Esophagus (tissue), 2 donors: ENCODE data around the gene DECR2. TPM values are rescaled to one million over a fixed set of nuclear protein-coding genes. Genes with fewer than 3 reads are reported as not detected.

Source experiments
- H3K27ac ChIP-seq, 2 donors: one replicate each; pipeline ENCODE4 v1.5.1; 2013; ENCODE audit warnings: low read depth in 2 of 2, mild to moderate bottlenecking in 2 of 2, inconsistent platforms in 1 of 2, low read length in 1 of 2, moderate library complexity in 1 of 2
- H3K27me3 ChIP-seq, 2 donors: one replicate each; pipeline ENCODE4 v1.6.1; 2013; ENCODE audit warnings: low read length in 2 of 2, control low read depth in 1 of 2, mild to moderate bottlenecking in 1 of 2; ENCODE audit not compliant: insufficient read depth in 2 of 2, control insufficient read depth in 1 of 2
- H3K36me3 ChIP-seq, 2 donors: one replicate each; pipeline ENCODE4 v1.6.1; 2013; ENCODE audit warnings: low read length in 1 of 2; ENCODE audit not compliant: control insufficient read depth in 2 of 2, insufficient read depth in 2 of 2
- H3K4me1 ChIP-seq, 2 donors: one replicate each; pipeline ENCODE4 v1.6.1; 2013; ENCODE audit warnings: low read length in 1 of 2; ENCODE audit not compliant: control insufficient read depth in 2 of 2, insufficient read depth in 2 of 2
- H3K4me3 ChIP-seq, 2 donors: one replicate each; pipeline ENCODE4 v1.5.1; 2013; ENCODE audit warnings: low read length in 2 of 2, mild to moderate bottlenecking in 2 of 2, low read depth in 1 of 2, moderate library complexity in 1 of 2
- H3K9me3 ChIP-seq, 2 donors: one replicate each; pipeline ENCODE4 v1.6.1; 2013; ENCODE audit warnings: mild to moderate bottlenecking in 2 of 2, low read depth in 1 of 2, low read length in 1 of 2, moderate library complexity in 1 of 2; ENCODE audit not compliant: control insufficient read depth in 2 of 2, insufficient read depth in 1 of 2
- WGBS, 2 donors: extraction: QIAGEN DNeasy Blood & Tissue Kit; methylation state at CpG; one replicate each; pipeline ENCODE4 v1.1.7; 2013; 5-methylcytosine and 5-hydroxymethylcytosine counted together
- polyA plus RNA-seq, 2 donors: library from polyadenylated mRNA; stranded (reverse); fragments of 200-250 nt; gene quantifications; one replicate each; pipeline ENCODE4 v1.2.3, GENCODE V29; 2013
- donor health status: healthy with polysubstance abuse.
- donor health status: Bipolar disorder and iron deficiency.

Gene DECR2
- polyA plus RNA-seq, 2 donors = 15.0 to 24.2 TPM

DNA sequence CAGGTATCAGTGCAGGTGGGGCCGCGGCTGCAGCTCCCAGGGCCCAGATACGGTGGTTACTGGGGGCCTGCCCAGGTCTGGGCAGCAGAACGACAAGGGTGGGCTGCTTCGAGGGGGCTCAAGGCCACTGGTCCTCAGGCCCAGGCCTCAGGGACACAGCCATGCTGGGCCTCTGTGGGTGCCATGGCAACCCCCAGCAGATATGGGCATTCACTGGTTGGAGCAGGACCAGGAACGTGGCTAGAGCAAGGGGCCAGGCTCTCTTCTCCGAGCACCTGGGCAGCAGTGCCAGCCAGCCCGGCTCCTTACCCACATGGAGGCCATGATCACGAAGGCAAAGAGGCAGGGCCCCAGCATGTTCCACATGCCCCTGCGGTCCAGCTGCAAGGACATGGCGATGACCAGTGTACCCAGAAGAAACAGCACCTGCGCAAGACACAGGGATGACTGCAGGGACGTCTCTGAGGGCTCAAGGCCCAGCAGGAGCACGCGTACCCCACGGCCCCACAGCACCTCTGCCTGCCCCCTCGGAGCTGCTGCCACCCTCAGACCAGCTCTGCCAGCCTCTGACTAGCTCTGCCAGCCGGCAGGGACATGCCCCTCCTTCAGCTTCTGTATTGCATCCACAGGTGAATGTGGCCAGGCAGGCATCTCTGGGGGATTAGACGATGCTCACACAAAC is 29.2 kb upstream of the DECR2 start:
- H3K36me3 ChIP-seq = peaks cover 3 to 63% of the 10 kb centered on the region in 2 donors

DNA sequence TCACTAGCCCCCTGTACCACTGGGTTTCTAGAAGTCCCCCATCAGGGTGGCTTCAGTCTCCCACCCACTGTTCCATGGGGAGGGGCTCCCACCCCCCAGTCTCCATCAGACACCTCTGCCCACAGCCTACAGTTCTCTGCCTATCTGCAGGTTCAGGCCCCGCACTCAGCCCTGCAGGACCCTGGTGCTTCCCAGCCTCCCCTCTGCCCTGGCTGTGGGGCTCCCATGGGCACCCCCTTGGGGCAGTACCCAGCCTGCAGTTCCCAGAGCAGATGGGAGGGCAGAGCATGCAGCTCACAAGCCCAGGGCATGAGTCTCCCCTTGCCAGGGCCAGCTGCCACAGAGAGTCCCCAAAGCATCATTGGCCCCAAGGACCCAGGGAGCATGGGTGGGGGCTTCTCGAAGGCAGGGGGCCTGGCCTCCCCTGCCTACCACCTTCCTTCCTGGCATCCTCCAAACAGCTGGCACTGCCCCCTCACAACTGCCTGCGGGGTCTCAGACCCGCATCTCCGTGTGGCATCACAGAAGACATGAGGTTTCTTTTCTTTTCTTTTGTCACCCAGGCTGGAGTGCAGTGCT is 28.6 kb upstream of the DECR2 start:
- 82 to 91% methylated on average over 5 of the region's 5 CpGs for WGBS, 2 donors
- Histone ChIP-seq H3K4me3 (no peak overlapping the region), H3K4me1 (peaks cover 0 to 3% of the 10 kb centered on the region in 2 donors), H3K36me3 (peaks cover 3 to 60% of the 10 kb centered on the region in 2 donors), H3K27ac (no peak overlapping the region), H3K9me3 (no peaks in the 10 kb centered on the region), H3K27me3 (no peaks in the 10 kb centered on the region)

More for the DNA sequence above, 29.2 kb upstream of the DECR2 start:
- Histone ChIP-seq H3K4me1 (peaks cover 0 to 3% of the 10 kb centered on the region in 2 donors), H3K27ac (no peak overlapping the region), H3K4me3 (no peak overlapping the region), H3K27me3 (no peaks in the 10 kb centered on the region), H3K9me3 (no peaks in the 10 kb centered on the region)
- WGBS, 2 donors = 86 to 89% methylated on average over 19 of the region's 19 CpGs

DNA sequence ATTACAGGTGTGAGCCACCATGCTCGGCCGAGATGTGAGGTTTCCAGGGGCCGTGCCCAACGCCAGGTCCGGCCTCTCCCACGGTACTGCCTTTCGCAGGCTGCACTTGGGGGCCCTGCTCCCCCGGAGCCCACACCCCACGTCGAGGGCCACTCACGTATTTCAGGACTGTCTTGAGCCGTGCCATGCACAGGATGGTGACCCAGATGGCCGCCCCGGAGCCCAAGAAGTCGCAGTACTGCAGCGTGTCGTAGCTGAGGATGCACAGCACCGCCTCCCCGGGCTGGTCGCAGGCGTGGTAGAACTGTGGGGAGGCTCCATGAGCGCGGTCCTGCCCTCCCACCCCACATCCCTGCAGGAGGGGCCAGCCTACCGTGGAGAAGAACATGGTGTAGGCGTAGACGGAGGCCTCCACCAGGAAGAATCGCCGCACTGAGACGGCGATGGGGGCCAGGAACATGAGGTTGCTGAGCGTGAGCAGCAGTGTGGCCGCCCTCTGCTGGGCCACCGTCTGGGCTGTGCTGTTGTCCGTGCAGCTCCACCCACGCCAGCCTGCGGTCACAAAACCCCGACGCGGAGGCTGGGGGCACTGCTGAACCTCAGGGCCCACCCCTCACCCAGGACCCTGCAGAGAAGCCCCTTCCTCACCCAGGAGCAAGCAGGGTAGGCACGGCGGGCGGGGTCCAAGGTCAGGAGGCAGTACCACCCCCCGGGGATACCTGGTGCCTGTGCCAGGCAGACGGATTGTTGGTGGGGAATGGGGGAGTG is 27.7 kb upstream of the DECR2 start:
- 94 to 95% methylated on average over 38 to 44 of the region's 44 CpGs for WGBS, 2 donors
- Histone ChIP-seq H3K4me3 (no peak overlapping the region), H3K36me3 (peaks cover 0 to 51% of the 10 kb centered on the region in 2 donors), H3K27ac (no peak overlapping the region), H3K9me3 (no peaks in the 10 kb centered on the region), H3K27me3 (no peaks in the 10 kb centered on the region), H3K4me1 (peaks cover 0 to 10% of the 10 kb centered on the region in 2 donors)

DNA sequence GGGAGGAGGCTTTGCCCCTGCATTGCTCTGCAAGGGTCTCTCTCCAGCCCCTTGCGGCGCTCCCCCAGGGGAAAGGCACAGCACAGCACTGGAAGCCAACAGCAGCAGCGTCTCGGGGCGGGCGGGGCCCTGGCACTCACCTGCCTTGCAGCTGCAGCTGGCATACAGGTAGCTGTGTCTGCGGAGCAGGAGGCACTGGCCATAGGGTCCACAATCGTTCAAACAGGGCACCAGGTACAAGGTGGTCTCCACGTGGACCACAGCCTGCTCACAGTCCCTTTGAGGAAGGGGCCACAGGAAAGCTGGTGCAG is 27.1 kb upstream of the DECR2 start:
- Histone ChIP-seq H3K9me3 (no peaks in the 10 kb centered on the region), H3K4me3 (no peak overlapping the region), H3K4me1 (peaks cover 0 to 12% of the 10 kb centered on the region in 2 donors), H3K27ac (no peak overlapping the region), H3K27me3 (no peaks in the 10 kb centered on the region), H3K36me3 (peaks cover 0 to 51% of the 10 kb centered on the region in 2 donors)
- 75 to 83% methylated on average over 9 of the region's 9 CpGs for WGBS, 2 donors

DNA sequence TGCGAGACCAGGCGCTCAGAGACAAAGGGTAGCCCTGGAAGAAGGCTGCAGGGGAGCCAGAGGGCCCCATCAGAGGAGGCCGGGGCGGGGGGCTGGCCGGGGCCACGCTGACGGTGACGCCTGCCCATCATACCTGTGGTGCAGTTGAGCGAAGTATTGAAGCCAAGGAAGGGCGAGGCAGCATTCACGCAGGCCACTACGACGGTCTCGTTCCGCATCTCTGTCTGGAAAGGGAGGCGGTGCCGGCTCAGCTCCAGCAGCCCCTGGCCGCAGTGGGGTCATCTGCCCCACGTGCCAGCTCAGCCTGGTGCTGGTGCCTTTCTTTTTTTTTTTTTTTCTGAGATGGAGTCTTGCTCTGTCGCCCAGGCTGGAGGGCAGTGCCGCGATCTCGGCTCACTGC is 26.5 kb upstream of the DECR2 start:
- H3K36me3 ChIP-seq = peaks cover 0 to 53% of the 10 kb centered on the region in 2 donors

DNA sequence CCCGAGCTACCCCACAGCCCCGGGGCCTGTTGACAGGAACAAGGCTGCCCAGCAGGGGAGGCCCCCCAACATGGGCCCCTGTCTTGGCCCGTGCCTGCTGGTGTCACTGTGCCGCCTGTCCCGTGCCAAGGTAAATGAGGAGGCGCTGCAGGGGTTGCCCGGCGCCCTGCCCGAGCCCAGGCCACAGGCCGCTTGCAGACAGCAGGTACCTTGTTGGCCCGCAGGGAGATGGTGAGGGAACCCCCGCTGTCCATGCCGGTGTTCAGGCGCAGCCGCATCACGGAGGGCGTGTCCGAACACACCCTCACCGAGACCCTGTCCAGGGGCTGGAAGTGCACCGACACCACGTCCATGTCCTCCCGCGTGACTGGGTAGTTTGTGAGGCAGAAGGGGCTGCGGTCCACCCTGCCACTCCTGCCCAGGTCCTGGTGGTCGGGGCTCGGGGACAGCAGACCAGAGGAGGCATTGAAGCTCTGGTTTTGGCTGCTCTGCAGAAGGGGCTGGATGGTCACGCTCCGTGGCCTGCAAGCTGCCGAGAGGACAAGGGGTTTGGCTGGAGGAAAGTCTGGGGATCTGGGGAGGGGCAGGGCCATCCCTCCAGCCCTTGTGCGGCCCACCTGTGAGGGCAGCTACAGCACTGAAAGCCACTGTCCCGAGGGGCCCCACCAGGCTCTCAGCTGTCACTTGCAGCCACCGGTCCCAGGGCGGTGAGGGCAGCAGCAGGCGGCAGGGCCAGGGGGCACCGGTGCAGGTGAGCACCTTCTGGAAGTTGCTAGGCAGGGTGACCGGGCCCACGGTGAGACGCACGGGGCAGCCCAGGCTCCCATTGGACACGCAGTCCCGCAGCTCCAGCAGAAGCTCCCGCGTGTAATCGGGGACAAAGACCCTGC is 25.5 kb upstream of the DECR2 start:
- H3K27me3 ChIP-seq = no peaks in the 10 kb centered on the region
- peaks cover 0 to 17% of the 10 kb centered on the region in 2 donors for H3K4me1 ChIP-seq
- H3K36me3 ChIP-seq = peaks cover 0 to 53% of the 10 kb centered on the region in 2 donors
- H3K4me3 ChIP-seq = no peak overlapping the region
- H3K27ac ChIP-seq = no peak overlapping the region
- H3K9me3 ChIP-seq = no peaks in the 10 kb centered on the region
- WGBS, 2 donors = 95% methylated on average over 37 to 44 of the region's 44 CpGs

More for the DNA sequence above, 26.5 kb upstream of the DECR2 start:
- WGBS, 2 donors = 89 to 94% methylated on average over 23 of the region's 23 CpGs
- Histone ChIP-seq H3K9me3 (no peaks in the 10 kb centered on the region), H3K27me3 (no peaks in the 10 kb centered on the region), H3K27ac (no peak overlapping the region), H3K4me1 (peaks cover 0 to 13% of the 10 kb centered on the region in 2 donors), H3K4me3 (no peak overlapping the region)

DNA sequence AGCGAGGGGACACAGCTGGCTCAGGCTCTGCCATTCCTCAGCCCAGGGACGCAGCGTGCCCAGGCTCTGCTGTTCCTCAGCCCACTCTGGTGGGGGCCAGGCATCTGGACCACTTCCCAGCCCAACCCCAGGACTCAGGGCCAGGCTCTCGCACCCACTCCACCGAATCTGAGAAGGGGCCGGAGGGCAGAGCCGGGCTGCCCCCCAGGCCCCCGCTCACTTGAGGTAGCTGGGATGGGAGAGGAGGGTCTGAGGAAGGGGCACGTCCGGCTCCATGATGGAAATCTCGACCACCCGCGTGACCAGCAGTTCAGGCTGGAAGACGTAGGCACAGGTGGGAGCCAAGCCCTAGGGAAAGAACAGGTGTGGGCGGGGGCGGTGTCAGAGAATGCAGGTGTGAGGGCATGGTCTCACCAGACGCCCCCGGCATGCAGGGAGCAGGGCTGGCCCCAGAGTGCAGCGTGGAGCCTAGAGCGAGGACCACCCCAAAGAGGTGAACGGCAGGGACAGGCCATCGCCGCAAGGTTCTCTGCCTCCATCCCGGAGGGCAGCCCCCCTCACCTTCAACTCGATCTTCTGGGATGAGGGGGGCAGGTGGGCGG is 24.8 kb upstream of the DECR2 start:
- Histone ChIP-seq H3K27me3 (no peaks in the 10 kb centered on the region), H3K27ac (no peak overlapping the region), H3K4me1 (peaks cover 0 to 17% of the 10 kb centered on the region in 2 donors), H3K36me3 (peaks cover 0 to 52% of the 10 kb centered on the region in 2 donors), H3K4me3 (no peak overlapping the region), H3K9me3 (no peaks in the 10 kb centered on the region)
- 91 to 92% methylated on average over 26 of the region's 26 CpGs for WGBS, 2 donors

DNA sequence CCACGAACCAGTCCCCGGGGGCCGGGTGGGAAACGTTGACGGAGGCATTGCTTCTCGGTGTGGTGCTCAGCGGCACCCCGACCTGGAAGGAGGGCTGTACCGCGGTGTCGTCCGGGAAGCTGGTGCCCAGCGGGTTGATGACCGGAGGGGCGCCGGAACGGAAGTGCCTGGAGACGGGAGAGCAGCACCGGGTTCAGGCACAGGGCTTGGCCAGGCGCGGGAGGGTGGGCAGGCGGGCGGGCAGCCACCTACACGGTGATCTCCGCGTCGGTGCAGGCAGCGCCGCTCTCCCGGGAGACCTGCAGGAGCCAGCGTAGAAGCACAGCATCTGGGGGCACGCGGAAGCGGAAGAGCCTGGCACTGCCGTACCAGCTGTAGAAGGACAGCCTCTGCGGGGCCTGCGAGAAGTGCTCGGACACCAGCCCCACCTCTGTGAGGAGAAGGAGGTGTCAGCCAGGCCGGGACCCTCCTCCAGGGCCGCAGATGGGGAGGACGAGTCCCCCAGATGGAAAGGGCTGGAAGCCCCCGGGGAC is 24.2 kb upstream of the DECR2 start:
- H3K36me3 ChIP-seq = peaks cover 0 to 46% of the 10 kb centered on the region in 2 donors

More for the DNA sequence above, 24.2 kb upstream of the DECR2 start:
- no peaks in the 10 kb centered on the region for H3K27me3 ChIP-seq
- H3K27ac ChIP-seq = no peak overlapping the region
- H3K9me3 ChIP-seq = no peaks in the 10 kb centered on the region
- WGBS, 2 donors = 92 to 93% methylated on average over 37 to 42 of the region's 42 CpGs
- H3K4me1 ChIP-seq = peaks cover 0 to 17% of the 10 kb centered on the region in 2 donors
- no peak overlapping the region for H3K4me3 ChIP-seq
